HAP-1 (cell line): ENCODE data around the gene FKBP3.
"Not testable (repeated sequence)": the region's sequence is repeated elsewhere in the genome, so short reads cannot be mapped to it uniquely, and the experiment has no call there.

ENCODE experiments used
- DNase-seq, 2 experiments: peaks; one replicate each; pipeline ENCODE4 v3.0.0-alpha.2; 2016 to 2020; ENCODE audit warnings: low spot score in 2 of 2
- H3K27me3 ChIP-seq: fragments of 250-450 bp; sonication (Bioruptor Pico); 2 replicates; pipeline ENCODE4 v1.5.1; 2020; ENCODE audit warnings: low read depth, mild to moderate bottlenecking, moderate library complexity
- H3K36me3 ChIP-seq: fragments of 250-450 bp; sonication (Bioruptor Pico); replicated peaks from 2 replicates; pipeline ENCODE4 v1.5.1; 2020; ENCODE audit warnings: mild to moderate bottlenecking
- H3K4me1 ChIP-seq: fragments of 250-450 bp; sonication (Bioruptor Pico); 2 replicates; pipeline ENCODE4 v1.5.1; 2020; ENCODE audit warnings: mild to moderate bottlenecking
- H3K4me3 ChIP-seq: fragments of 250-450 bp; sonication (Bioruptor Pico); 2 replicates; pipeline ENCODE4 v1.5.1; 2020; ENCODE audit warnings: mild to moderate bottlenecking, moderate library complexity
- H3K9me3 ChIP-seq: fragments of 250-450 bp; sonication (Bioruptor Pico); 2 replicates; pipeline ENCODE4 v1.5.1; 2020; ENCODE audit warnings: mild to moderate bottlenecking, moderate library complexity
- in situ Hi-C: fragments of 300-500 bp; cut with MboI; formaldehyde crosslinking; loops from 3 replicates; pipeline ENCODE4 v1.14.3; 2020; ENCODE audit warnings: low sequenced_read_pairs, inconsistent platforms, mixed read lengths

Gene FKBP3

GRCh38 chr14:45134051-45134958 is at the start of gene FKBP3:
FKBP3 (minus strand) TSS chr14:45134481; CDS start chr14:45134456, 25 bp downstream.
- H3K4me1 ChIP-seq, result peaks cover 23% of the 10 kb centered on the region

GRCh38 chr14:45181806-45182205 is 47.5 kb upstream of the FKBP3 start:
- Histone ChIP-seq H3K36me3 (peaks cover 7% of the 10 kb centered on the region), H3K9me3 (no peaks in the 10 kb centered on the region), H3K4me1 (no peaks in the 10 kb centered on the region), H3K4me3 (no peak overlapping the region), H3K27me3 (no peaks in the 10 kb centered on the region)
- no peak for DNase-seq
- in situ Hi-C loops, result no loop called here

More at GRCh38 chr14:45134051-45134958, at the start of gene FKBP3:
- peaks cover 13% of the 10 kb centered on the region for H3K36me3 ChIP-seq
- H3K9me3 ChIP-seq, result no peaks in the 10 kb centered on the region
- no peaks in the 10 kb centered on the region for H3K27me3 ChIP-seq
- peak within 1 kb of the TSS; percentile 83 for H3K4me3 ChIP-seq
- DNase-seq, result peak; percentile 97 to 99
- in situ Hi-C loops, result no loop called here

GRCh38 chr14:45181329-45181728 is 47.0 kb upstream of the FKBP3 start:
- Histone ChIP-seq H3K9me3 (no peaks in the 10 kb centered on the region), H3K4me3 (no peak overlapping the region), H3K36me3 (peaks cover 7% of the 10 kb centered on the region), H3K27me3 (no peaks in the 10 kb centered on the region), H3K4me1 (no peaks in the 10 kb centered on the region)
- in situ Hi-C loops, result no loop called here
- no peak for DNase-seq

DNA sequence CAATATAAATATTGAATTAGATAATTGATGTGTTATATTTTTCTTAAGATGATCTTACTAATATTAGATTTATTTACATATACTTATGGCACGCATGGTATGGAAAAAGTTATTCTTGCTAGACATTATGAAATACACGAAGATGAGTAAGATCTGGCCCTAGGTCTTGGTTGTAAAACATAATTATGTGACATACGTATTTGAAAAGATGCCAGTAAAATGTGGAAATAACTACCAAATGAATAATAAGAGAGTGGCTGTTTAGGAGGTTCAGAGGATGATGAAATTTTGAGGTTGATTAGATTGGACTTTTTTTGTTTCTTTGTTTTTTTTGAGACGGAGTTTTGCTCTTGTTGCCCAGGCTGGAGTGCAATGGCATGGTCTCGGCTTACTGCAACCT is 42.8 kb upstream of the FKBP3 start:
- Histone ChIP-seq H3K27me3 (no peaks in the 10 kb centered on the region), H3K4me3 (no peak overlapping the region), H3K9me3 (no peaks in the 10 kb centered on the region), H3K4me1 (no peaks in the 10 kb centered on the region), H3K36me3 (peaks cover 10% of the 10 kb centered on the region)
- in situ Hi-C loops, result no loop called here
- DNase-seq, result no peak

DNA sequence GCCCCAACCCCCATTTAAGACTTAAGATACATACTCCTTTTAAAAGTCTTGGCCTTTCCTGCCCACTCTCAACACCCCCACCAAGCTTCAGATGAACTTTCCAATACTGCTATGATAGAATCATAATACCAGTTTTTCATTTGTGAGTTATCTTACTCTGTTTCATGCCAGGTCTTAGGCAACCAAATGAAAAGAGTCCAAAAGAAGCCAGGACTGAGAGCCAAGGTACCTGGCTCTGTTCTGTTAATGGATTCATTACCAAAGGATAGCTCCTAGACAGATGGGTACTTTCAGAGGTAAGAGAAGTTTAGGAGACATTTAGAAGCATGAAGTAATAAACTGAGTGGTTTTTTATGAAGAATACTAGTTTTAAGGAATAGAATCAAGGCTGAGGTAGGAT is 35.6 kb upstream of the FKBP3 start:
- Histone ChIP-seq H3K4me1 (no peaks in the 10 kb centered on the region), H3K4me3 (no peak overlapping the region), H3K9me3 (no peaks in the 10 kb centered on the region), H3K36me3 (peaks cover 16% of the 10 kb centered on the region), H3K27me3 (no peaks in the 10 kb centered on the region)
- in situ Hi-C loops, result no loop called here
- DNase-seq, result no peak

GRCh38 chr14:45156067-45156466 is 21.8 kb upstream of the FKBP3 start:
- Histone ChIP-seq H3K4me3 (no peak overlapping the region), H3K9me3 (no peaks in the 10 kb centered on the region), H3K4me1 (peaks cover 18% of the 10 kb centered on the region), H3K27me3 (no peaks in the 10 kb centered on the region), H3K36me3 (peaks cover 13% of the 10 kb centered on the region)
- no peak for DNase-seq
- in situ Hi-C loops, result no loop called here

DNA sequence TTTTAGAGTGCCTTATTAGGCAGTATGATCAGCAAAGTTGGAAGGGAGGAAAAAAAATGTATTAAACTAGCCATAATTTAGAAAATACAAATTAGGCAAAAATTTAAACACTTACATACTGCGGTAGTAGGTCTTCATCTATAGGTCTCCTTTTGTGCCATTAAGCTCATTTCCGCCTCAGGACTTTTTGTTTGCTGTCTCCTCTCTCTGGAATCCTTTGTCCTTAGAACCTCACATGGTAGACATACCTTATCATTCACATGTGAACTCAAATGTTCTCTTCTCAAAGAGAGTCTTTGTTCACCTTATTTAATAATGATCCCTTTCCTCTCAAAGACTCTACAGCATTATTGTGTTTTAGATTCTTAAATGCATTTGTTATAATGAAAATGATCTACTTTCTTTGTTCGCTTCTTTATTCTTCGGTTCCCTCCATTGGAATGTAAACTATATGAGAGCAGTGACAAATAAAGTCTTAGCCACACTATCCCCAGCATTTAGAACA is 16.2 kb upstream of the FKBP3 start:
- H3K4me1 ChIP-seq, result peaks cover 35% of the 10 kb centered on the region
- in situ Hi-C loops, result no loop called here

GRCh38 chr14:45149602-45150001 is 15.3 kb upstream of the FKBP3 start:
- in situ Hi-C loops, result no loop called here
- Histone ChIP-seq H3K27me3 (no peaks in the 10 kb centered on the region), H3K4me3 (no peak overlapping the region), H3K4me1 (peaks cover 35% of the 10 kb centered on the region), H3K9me3 (no peaks in the 10 kb centered on the region), H3K36me3 (peaks cover 9% of the 10 kb centered on the region)
- no peak for DNase-seq

More for the DNA sequence above, 16.2 kb upstream of the FKBP3 start:
- no peaks in the 10 kb centered on the region for H3K27me3 ChIP-seq
- DNase-seq, result peak; percentile 69 to 99
- peaks cover 6% of the 10 kb centered on the region for H3K36me3 ChIP-seq
- H3K9me3 ChIP-seq, result no peaks in the 10 kb centered on the region
- no peak overlapping the region for H3K4me3 ChIP-seq

- Histone ChIP-seq H3K9me3 (no peaks in the 10 kb centered on the region), H3K36me3 (peaks cover 7% of the 10 kb centered on the region; the same call in 1 of the 2 replicates), H3K27me3 (no peaks in the 10 kb centered on the region), H3K4me1 (peaks cover 14% of the 10 kb centered on the region), H3K4me3 (no peak overlapping the region)
- no peak for DNase-seq
- in situ Hi-C loops, result no loop called here
Measured at GRCh38 chr14:45145214-45145613, 10.9 kb upstream of the FKBP3 start.

DNA sequence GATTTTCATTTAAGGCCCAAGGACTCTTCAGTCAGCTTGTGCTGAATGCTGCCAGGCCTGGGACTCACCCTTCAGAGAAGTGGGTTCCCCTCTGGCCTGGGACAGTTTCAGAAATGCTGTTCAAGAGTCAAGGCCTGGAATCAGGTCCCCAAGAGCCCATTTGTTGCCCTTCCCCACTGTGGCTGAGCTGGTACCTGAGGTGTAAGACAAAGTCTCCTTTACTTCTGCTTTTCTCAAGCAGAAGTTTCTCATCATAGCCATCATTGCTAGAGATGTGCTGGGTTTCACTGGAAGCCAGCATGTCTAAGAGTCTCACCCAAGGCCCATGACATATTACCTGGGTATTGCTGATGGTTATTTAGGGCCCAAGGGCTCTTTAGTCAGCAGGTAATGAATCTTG is 10.4 kb upstream of the FKBP3 start:
- H3K36me3 ChIP-seq, result peaks cover 7% of the 10 kb centered on the region; the same call in 1 of the 2 replicates
- in situ Hi-C loops, result no loop called here
- H3K9me3 ChIP-seq, result no peaks in the 10 kb centered on the region
- H3K27me3 ChIP-seq, result no peaks in the 10 kb centered on the region
- no peak overlapping the region for H3K4me3 ChIP-seq
- DNase-seq, result no peak
- H3K4me1 ChIP-seq, result peaks cover 9% of the 10 kb centered on the region

DNA sequence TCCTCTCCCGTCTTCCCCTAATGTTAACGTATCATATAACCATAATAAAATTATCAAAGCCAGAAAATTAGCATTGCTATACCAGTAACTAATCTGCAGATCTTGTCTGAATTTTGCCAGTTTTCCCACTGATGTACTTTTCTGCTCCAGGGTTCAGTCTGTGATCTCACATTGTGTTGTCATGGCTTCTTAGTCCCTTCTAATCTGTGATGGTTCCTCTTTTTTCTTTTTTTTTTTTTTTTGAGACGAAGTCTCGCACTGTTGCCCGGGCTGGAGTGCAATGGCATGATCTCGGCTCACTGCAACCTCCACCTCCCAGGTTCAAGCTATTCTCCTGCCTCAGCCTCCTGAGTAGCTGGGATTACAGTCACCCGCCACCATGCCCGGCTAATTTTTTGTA is 7.8 kb upstream of the FKBP3 start:
- DNase-seq, H3K4me3 ChIP-seq, in situ Hi-C loops, H3K4me1 ChIP-seq, H3K27me3 ChIP-seq, H3K36me3 ChIP-seq, H3K9me3 ChIP-seq: not testable (repeated sequence)

DNA sequence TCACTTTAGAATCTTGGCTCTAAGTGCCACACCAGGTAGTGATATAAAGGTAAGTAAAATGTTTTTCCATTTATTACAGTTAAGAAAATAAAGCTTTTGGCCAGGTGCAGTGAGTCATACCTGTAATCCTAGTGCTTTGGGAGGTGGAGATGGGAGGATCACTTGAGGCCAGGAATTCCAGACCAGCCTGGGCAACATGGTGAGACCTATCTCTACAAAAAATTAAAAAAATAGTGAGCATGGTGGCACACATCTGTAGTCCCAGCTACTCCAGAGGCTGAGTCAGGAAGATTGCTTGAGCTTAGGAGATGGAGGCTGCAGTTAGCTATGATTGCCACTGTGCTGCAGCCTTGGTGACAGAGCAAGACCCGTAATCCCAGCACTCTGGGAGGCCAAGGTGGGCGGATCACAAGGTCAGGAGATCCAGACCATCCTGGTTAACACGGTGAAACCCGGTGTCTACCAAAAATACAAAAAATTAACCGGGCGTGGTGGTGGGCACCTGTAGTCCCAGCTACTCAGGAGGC is 6.4 kb upstream of the FKBP3 start:
- H3K9me3 ChIP-seq, result no peaks in the 10 kb centered on the region
- DNase-seq, result no peak
- peaks cover 9% of the 10 kb centered on the region for H3K4me1 ChIP-seq
- no peaks in the 10 kb centered on the region for H3K27me3 ChIP-seq
- H3K36me3 ChIP-seq, result peaks cover 7% of the 10 kb centered on the region; the same call in 1 of the 2 replicates
- in situ Hi-C loops, result no loop called here
- H3K4me3 ChIP-seq, result no peak overlapping the region

DNA sequence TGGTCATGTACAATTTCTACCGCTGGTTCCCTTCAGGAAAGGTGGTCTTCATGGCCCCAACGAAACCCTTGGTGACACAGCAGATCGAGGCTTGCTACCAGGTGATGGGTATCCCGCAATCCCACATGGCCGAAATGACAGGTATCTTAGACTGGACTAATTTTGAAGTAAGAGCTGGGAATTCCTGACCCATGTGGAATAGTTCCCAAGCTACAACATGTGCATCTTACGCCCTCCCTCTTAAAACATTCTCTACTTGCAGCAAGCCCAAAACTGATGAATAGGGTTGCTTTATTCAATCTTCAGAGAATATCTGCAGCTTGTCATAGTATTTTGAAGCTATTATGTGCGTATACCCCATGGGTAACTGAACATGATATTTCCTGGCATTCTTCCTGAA is 2.1 kb upstream of the FKBP3 start:
- in situ Hi-C loops, result no loop called here
- Histone ChIP-seq H3K9me3 (no peaks in the 10 kb centered on the region), H3K4me1 (peaks cover 16% of the 10 kb centered on the region), H3K27me3 (no peaks in the 10 kb centered on the region), H3K4me3 (peak overlapping the region; percentile 83), H3K36me3 (0 out of 2 replicates have a peak, but pooled peaks cover 6% of the 10 kb centered on the region)
- DNase-seq, result no peak
